GM10266 (cell line): ENCODE data around the gene PLCB1.

ENCODE experiments used
- DNase-seq: peaks from one replicate; pipeline ENCODE4 v3.0.0; 2012; ENCODE audit errors: extremely low spot score
- CTCF ChIP-seq: IDR thresholded peaks from 2 replicates; pipeline ENCODE4 v1.5.1; 2012; ENCODE audit warnings: mild to moderate bottlenecking, low read depth; ENCODE audit not compliant: control insufficient read depth, insufficient read depth; ENCODE audit errors: missing control alignments

The PLCB1 gene

GRCh38 chr20:8667306-8667705 lies 535.2 kb downstream of the PLCB1 start:
- TF ChIP-seq CTCF, result no peak

DNA sequence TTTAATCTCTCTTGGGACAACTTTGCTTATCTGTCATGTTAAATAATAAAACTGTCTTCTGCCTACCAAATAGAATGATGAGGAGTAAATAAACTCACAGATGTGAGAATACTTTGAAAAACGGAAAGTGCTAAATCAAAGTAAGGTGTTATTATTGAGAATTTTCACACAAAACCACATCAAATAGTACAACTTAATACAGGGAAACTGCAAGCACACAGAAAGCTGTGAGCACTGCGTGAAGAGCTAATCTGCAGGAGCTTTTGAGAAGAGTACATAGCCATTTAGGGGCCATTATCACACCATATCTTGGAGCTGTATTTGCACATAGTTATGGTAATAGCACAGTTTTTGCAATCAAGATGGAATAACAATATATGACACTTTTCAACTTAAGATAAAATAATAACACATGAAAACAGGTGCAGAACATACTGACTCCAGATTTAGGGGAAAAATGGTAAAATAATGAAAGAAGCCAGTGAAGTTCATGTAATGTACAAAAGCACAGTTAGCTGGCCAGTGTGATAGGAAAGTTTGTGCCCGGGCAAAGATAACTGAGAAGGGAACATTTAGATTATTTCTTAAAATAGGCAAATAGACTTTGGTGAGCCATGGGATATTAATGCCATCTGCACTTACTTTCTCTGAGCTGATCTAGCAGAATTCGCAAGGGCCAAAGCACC lies 538.3 kb downstream of the PLCB1 start:
- DNase-seq, result no peak
- no peak for TF ChIP-seq CTCF

More at GRCh38 chr20:8667306-8667705, 535.2 kb downstream of the PLCB1 start:
- no peak for DNase-seq

DNA sequence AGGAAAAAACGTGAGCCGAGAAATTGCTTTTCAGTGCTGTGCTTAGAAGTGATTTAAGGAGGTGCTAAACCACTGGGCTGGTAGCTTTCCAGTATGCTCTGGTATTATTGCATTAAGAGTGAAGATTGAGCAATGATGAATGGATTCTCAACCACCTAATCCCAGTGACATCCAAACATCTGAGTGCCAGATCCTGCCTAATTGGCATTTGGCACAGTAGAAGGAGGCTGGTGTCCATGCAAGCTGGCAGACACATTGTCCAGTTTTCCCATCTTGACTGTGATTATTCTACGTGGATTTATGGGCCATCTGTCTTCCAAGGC lies 538.8 kb downstream of the PLCB1 start:
- no peak for DNase-seq
- no peak for TF ChIP-seq CTCF

- TF ChIP-seq CTCF, result no peak
- no peak for DNase-seq
These were observed 539.4 kb downstream of the PLCB1 start for GRCh38 chr20:8671370-8671961.

DNA sequence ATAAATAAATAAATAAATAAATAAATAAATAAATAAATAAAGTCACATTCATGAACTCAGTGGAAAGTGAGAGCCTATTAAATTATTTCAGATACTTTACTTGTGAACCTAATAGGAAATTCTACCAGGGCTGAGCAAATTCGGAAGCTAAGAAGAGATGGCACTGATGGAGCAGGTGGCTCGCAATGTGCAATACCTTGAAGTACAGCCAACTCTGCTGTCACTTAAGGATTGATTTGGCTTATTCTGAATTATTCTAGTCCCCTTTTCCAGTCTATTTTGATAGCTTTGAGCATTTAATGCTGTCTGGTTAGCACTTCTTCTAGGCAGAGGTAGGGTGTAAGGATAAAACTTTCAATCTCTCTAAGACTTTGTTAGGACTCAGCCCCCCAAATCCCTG lies 541.0 kb downstream of the PLCB1 start:
- no peak for TF ChIP-seq CTCF
- DNase-seq, result no peak

DNA sequence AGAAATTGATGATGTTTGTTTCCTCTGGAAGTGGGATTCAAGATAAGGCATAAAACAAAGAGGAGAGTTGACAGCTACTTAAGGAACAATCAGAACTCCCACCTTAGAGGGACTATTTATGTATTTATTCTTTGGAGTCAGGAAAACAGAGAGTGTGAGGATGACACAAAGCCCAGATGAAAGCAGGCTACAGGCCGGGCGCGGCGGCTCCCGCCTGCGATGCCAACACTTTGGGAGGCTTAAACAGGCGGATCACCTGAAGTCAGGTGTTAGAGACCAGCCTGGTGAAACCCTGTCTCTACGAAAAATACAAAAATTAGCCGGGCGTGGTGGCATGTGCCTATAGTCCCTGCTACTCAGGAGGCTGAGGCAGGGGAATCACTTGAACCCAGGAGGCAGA lies 543.8 kb downstream of the PLCB1 start:
- TF ChIP-seq CTCF, result no peak
- DNase-seq, result no peak

GRCh38 chr20:8678098-8678776 lies 546.2 kb downstream of the PLCB1 start:
- no peak for TF ChIP-seq CTCF
- no peak for DNase-seq
